22Rv1 (cell line): ENCODE data around the gene NUP210.

ENCODE experiments used
- H3K27ac ChIP-seq: fragments of 450-650 bp; 2 replicates; pipeline ENCODE4 v1.5.1; 2017
- CTCF ChIP-seq: fragments of 450-650 bp; IDR thresholded peaks from 2 replicates; pipeline ENCODE4 v1.5.1; 2017; ENCODE audit warnings: mild to moderate bottlenecking
- ZFX ChIP-seq: fragments of 450-650 bp; IDR thresholded peaks from 2 replicates; pipeline ENCODE4 v1.6.1; 2017; ENCODE audit warnings: antibody characterized with exemption, borderline replicate concordance

Gene NUP210

GRCh38 chr3:13278783-13279531 lies 141.2 kb downstream of the NUP210 start:
- no peak overlapping the region for H3K27ac ChIP-seq
- TF ChIP-seq ZFX (no peak), CTCF (no peak)

GRCh38 chr3:13277860-13278531 lies 142.1 kb downstream of the NUP210 start:
- TF ChIP-seq ZFX (no peak), CTCF (no peak)
- H3K27ac ChIP-seq: no peak overlapping the region

GRCh38 chr3:13277196-13277813 lies 142.8 kb downstream of the NUP210 start:
- no peak overlapping the region for H3K27ac ChIP-seq
- TF ChIP-seq ZFX: no peak
- TF ChIP-seq CTCF: no peak

GRCh38 chr3:13276438-13277195 lies 143.5 kb downstream of the NUP210 start:
- no peak for TF ChIP-seq CTCF
- TF ChIP-seq ZFX: no peak
- no peak overlapping the region for H3K27ac ChIP-seq

GRCh38 chr3:13275376-13276005 lies 144.6 kb downstream of the NUP210 start:
- no peak overlapping the region for H3K27ac ChIP-seq
- TF ChIP-seq CTCF (no peak), ZFX (no peak)

GRCh38 chr3:13274551-13275332 lies 145.4 kb downstream of the NUP210 start:
- H3K27ac ChIP-seq: no peak overlapping the region
- TF ChIP-seq CTCF: no peak
- TF ChIP-seq ZFX: no peak
